ENCODE results near the gene CACNA1C. TPM values are rescaled to one million over a fixed set of nuclear protein-coding genes. Genes with fewer than 3 reads are reported as not detected.

The CACNA1C gene
- total RNA-seq, 1 experiment from 2014 or later, result 1.1 TPM

GRCh38 chr12:2273288-2273687 is 220.5 kb downstream of the CACNA1C start:
- Histone ChIP-seq H3K56ac (ENCODE audit: insufficient read length, low read depth, low read length) (no peak overlapping the region), H2BK12ac (ENCODE audit: insufficient read length, low read depth, low read length) (no peak overlapping the region), H3K79me2 (ENCODE audit: insufficient read depth, low read length) (no peaks in the 10 kb centered on the region), H4K91ac (ENCODE audit: insufficient read length, low read depth, low read length) (no peak overlapping the region), H3K14ac (ENCODE audit: insufficient read depth, low read length) (no peak overlapping the region), H3K4me1 (ENCODE audit: insufficient read depth, low read length) (no peaks in the 10 kb centered on the region), H3K4me2 (ENCODE audit: insufficient read depth, insufficient read length, low read length) (no peak overlapping the region), H3K4ac (ENCODE audit: low read depth, low read length) (no peak overlapping the region), H2BK15ac (ENCODE audit: low read depth, low read length) (no peak overlapping the region), H2AK5ac (ENCODE audit: insufficient read length, low read length) (no peak overlapping the region), H4K20me1 (ENCODE audit: control insufficient read depth, insufficient read depth, insufficient read length) (no peaks in the 10 kb centered on the region), H2BK120ac (ENCODE audit: low read depth, low read length, poor library complexity, severe bottlenecking) (no peak overlapping the region), H4K5ac (ENCODE audit: insufficient read length, low read depth, low read length) (no peak overlapping the region), H3K27ac (ENCODE audit: insufficient read length, low read depth, low read length) (no peak overlapping the region), H2BK5ac (ENCODE audit: insufficient read length, low read length) (no peak overlapping the region), H2BK20ac (ENCODE audit: low read depth, low read length, poor library complexity, severe bottlenecking) (no peak overlapping the region), H3K23me2 (ENCODE audit: insufficient read length, low read depth, low read length, poor library complexity, severe bottlenecking) (no peaks in the 10 kb centered on the region), H4K8ac (replicated peaks; ENCODE audit: insufficient read length, low read depth, low read length) (no peak overlapping the region), H3T11ph (ENCODE audit: low read length) (no peak overlapping the region), H3K9me3 (ENCODE audit: control insufficient read depth, low read depth, low read length) (no peaks in the 10 kb centered on the region), H3K23ac (ENCODE audit: insufficient read length, low read depth, low read length) (no peak overlapping the region), H3K9ac (ENCODE audit: extremely low read depth, insufficient read length, low read length) (no peak overlapping the region), H3K27me3 (ENCODE audit: insufficient read depth, low read length) (no peaks in the 10 kb centered on the region), H2AFZ (ENCODE audit: low read length) (no peak overlapping the region), H3K79me1 (ENCODE audit: insufficient read depth, low read depth, low read length, poor library complexity, severe bottlenecking) (no peaks in the 10 kb centered on the region), H3K18ac (ENCODE audit: insufficient read length, low read depth, low read length) (no peak overlapping the region)
- Mint-ChIP-seq H3K9me3 (no peaks in the 10 kb centered on the region; a peak in 1 of 5 replicates), H3K4me3 (no peak overlapping the region), H3K27ac (no peak overlapping the region), H3K36me3 (ENCODE audit: insufficient read depth in 1 of 3, low read depth in 3 of 3) (no peaks in the 10 kb centered on the region), H3K4me1 (peaks cover 0 to 6% of the 10 kb centered on the region in 2 experiments; a peak in 3 of 4 replicates), H3K27me3 (ENCODE audit: low read depth) (no peaks in the 10 kb centered on the region; the same call in 1 of the 2 replicates)
- WGBS (ENCODE audit: extremely low coverage, insufficient read length, low lambda C conversion rate), result no CpG with 5 or more reads among the region's 4 CpGs
- peak; percentile 34; the same call in 1 of the 3 replicates for TF ChIP-seq CTCF (conservative IDR thresholded peaks at IDR 0.05)
- no peak for DNase-seq

Data from H9 (cell line).